Thoracic aorta (tissue), 2 donors: ENCODE data around the gene MLF2. TPM values are rescaled to one million over a fixed set of nuclear protein-coding genes. Genes with fewer than 3 reads are reported as not detected.

Experiments used
- ATAC-seq: fragments of 150-250 bp; one replicate; pipeline ENCODE4 v1.8.0; 2017; ENCODE audit warnings: low read depth; ENCODE audit not compliant: insufficient number of reproducible peaks, low FRiP score
- DNase-seq: peaks from one replicate; pipeline ENCODE4 v3.0.0-alpha.2; 2020; ENCODE audit warnings: low spot score
- H3K27ac ChIP-seq, 2 donors: fragments of 200-600 bp; sonication (generic); 1 replicate in 1 of 2; 2 replicates in 1 of 2; pipeline ENCODE4 v1.5.1; 2016; ENCODE audit warnings: mild to moderate bottlenecking in 2 of 2, moderate library complexity in 2 of 2
- H3K27me3 ChIP-seq: fragments of 200-600 bp; sonication (generic); replicated peaks from 2 replicates; pipeline ENCODE4 v1.6.0; 2016; ENCODE audit warnings: mild to moderate bottlenecking; ENCODE audit not compliant: insufficient read depth
- H3K36me3 ChIP-seq: fragments of 200-600 bp; sonication (generic); one replicate; pipeline ENCODE4 v1.5.1; 2016
- H3K4me1 ChIP-seq, 2 donors: fragments of 200-600 bp; sonication (generic); 1 replicate in 1 of 2; 2 replicates in 1 of 2; pipeline versions ENCODE4 v1.5.1 to v1.6.0; 2016; ENCODE audit warnings: low read depth in 2 of 2, mild to moderate bottlenecking in 1 of 2; ENCODE audit not compliant: control insufficient read depth in 1 of 2
- H3K4me3 ChIP-seq: fragments of 200-600 bp; sonication (generic); 2 replicates; pipeline ENCODE4 v1.5.1; 2016; ENCODE audit warnings: mild to moderate bottlenecking
- H3K9me3 ChIP-seq: fragments of 200-600 bp; sonication (generic); 2 replicates; pipeline ENCODE4 v1.5.1; 2016
- CTCF ChIP-seq: fragments of 200-600 bp; sonication (generic); IDR thresholded peaks from one replicate; pipeline ENCODE4 v1.5.1; 2019; ENCODE audit warnings: antibody characterized with exemption
- total RNA-seq, 2 donors: library from RNA; depleted of rRNA; stranded (reverse); fragments of >200 nt; gene quantifications; one replicate each; pipeline versions ENCODE4 v1.1.0 to v1.2.3, GENCODE V29; 2016

MLF2 gene
- total RNA-seq, 2 donors from 2014 or later, result 129 to 179 TPM

DNA sequence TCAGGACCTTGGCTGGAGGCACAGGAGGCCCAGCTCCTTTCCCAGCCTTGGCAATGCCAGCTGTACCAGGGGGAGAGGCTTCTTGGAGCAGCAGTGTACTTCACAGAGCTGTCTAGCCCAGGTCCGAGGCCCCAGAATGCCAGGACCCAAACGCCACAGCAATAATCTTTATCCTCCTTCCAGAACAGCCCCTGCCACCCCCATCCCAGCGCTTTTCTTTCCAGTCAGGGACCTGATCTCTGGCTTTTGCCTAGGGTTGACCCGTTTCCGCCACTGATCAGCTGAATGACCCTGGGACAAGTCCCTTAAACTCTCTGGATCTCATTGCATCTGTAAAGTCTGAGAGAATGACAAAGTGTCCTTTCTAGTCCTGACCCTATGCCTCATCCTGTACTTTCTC is 24.4 kb upstream of the MLF2 start:
- DNase-seq, result no peak
- H3K36me3 ChIP-seq, result no peaks in the 10 kb centered on the region
- no peak for TF ChIP-seq CTCF
- peaks cover 10 to 12% of the 10 kb centered on the region in 2 donors for H3K4me1 ChIP-seq
- H3K9me3 ChIP-seq, result no peaks in the 10 kb centered on the region
- H3K27me3 ChIP-seq, result no peaks in the 10 kb centered on the region
- H3K4me3 ChIP-seq, result no peak overlapping the region
- ATAC-seq, result no peak
- H3K27ac ChIP-seq, result no peak overlapping the region

DNA sequence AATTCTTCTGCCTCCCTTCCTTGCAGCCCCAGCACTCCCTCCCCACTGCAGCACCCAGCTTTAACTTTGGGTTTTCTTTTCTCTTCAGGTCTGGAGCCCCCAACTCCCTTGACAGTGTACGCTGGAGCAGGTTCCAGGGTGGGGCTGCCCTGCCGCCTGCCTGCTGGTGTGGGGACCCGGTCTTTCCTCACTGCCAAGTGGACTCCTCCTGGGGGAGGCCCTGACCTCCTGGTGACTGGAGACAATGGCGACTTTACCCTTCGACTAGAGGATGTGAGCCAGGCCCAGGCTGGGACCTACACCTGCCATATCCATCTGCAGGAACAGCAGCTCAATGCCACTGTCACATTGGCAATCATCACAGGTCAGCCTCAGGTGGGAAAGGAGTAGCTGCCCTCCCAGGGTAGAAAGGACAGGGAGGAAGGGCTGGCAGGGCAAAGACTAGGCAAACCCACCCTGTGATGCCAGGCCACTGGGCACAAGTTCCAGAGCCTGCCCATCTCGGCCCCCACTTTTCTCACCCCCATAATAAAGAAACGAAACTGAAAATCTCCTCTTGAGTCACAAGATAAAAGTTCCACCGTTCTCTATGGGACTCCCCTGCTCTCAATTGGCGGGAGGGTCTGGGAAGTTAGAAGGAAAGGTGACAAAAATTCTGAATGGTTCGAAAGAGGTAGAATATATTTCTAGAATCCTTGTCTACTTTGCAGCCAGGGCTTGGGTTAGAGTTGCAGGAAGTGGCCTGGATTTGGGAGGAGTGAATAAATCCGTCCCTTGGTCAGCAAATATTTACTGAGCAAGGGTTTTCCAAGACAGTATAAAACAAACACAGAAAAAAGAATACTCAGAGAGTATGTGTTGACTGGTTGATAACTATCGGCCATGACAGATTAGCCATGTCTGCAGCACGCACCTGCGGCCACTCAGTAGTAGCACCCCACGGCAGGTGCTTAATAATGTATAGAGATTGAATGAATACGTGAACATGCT is 22.5 kb upstream of the MLF2 start:
- no peaks in the 10 kb centered on the region for H3K9me3 ChIP-seq
- H3K27ac ChIP-seq, result no peak overlapping the region
- peaks cover 14 to 21% of the 10 kb centered on the region in 2 donors for H3K4me1 ChIP-seq
- DNase-seq, result no peak
- no peak for TF ChIP-seq CTCF
- H3K4me3 ChIP-seq, result no peak overlapping the region
- H3K27me3 ChIP-seq, result no peaks in the 10 kb centered on the region
- ATAC-seq, result no peak
- H3K36me3 ChIP-seq, result peaks cover 11% of the 10 kb centered on the region

- no peaks in the 10 kb centered on the region for H3K9me3 ChIP-seq
- H3K4me1 ChIP-seq, result peaks cover 14 to 24% of the 10 kb centered on the region in 2 donors
- TF ChIP-seq CTCF, result no peak
- ATAC-seq (no peak), DNase-seq (no peak)
- H3K27ac ChIP-seq, result no peak overlapping the region
- H3K36me3 ChIP-seq, result peaks cover 19% of the 10 kb centered on the region
- H3K4me3 ChIP-seq, result no peak overlapping the region
- H3K27me3 ChIP-seq, result no peaks in the 10 kb centered on the region
These were observed 21.6 kb upstream of the MLF2 start for GRCh38 chr12:6774499-6775062.

GRCh38 chr12:6773590-6774351 is 20.8 kb upstream of the MLF2 start:
- no peak for ATAC-seq
- DNase-seq, result no peak
- Histone ChIP-seq H3K4me1 (peaks cover 16 to 32% of the 10 kb centered on the region in 2 donors), H3K4me3 (peak overlapping the region; percentile 48), H3K27me3 (no peaks in the 10 kb centered on the region), H3K36me3 (peaks cover 22% of the 10 kb centered on the region), H3K27ac (no peak overlapping the region), H3K9me3 (no peaks in the 10 kb centered on the region)
- TF ChIP-seq CTCF, result no peak
